CMK (cell line): ENCODE measurements around the gene SELENON.

ENCODE experiments used
- DNase-seq: peaks from one replicate; pipeline ENCODE4 v3.0.0-alpha.2; 2010; ENCODE audit warnings: low read depth

The SELENON gene

GRCh38 chr1:25770541-25771220, 29.3 kb upstream of the SELENON start:
- DNase-seq = no peak

GRCh38 chr1:25771221-25772114, 28.5 kb upstream of the SELENON start:
- no peak for DNase-seq

- no peak for DNase-seq
Observed at GRCh38 chr1:25772164-25772563, 27.8 kb upstream of the SELENON start.

GRCh38 chr1:25772692-25773245, 27.2 kb upstream of the SELENON start:
- no peak for DNase-seq

GRCh38 chr1:25773441-25774125, 26.4 kb upstream of the SELENON start:
- DNase-seq = no peak

GRCh38 chr1:25774206-25774803, 25.7 kb upstream of the SELENON start:
- DNase-seq = no peak

- DNase-seq = no peak
Observed at GRCh38 chr1:25774921-25775771, 24.8 kb upstream of the SELENON start.

- DNase-seq = no peak
Observed at GRCh38 chr1:25779388-25779787, 20.6 kb upstream of the SELENON start.

- no peak for DNase-seq
Observed at GRCh38 chr1:25779894-25780293, 20.1 kb upstream of the SELENON start.

GRCh38 chr1:25780318-25781129, 19.5 kb upstream of the SELENON start:
- no peak for DNase-seq

- DNase-seq = no peak
Observed at GRCh38 chr1:25781130-25781433, 18.9 kb upstream of the SELENON start.

GRCh38 chr1:25782608-25783201, 17.3 kb upstream of the SELENON start:
- DNase-seq = no peak

GRCh38 chr1:25784575-25785051, 15.4 kb upstream of the SELENON start:
- no peak for DNase-seq

- DNase-seq = no peak
Observed at GRCh38 chr1:25785333-25786067, 14.5 kb upstream of the SELENON start.

GRCh38 chr1:25786887-25787759, 12.9 kb upstream of the SELENON start:
- no peak for DNase-seq

GRCh38 chr1:25787760-25788166, 12.2 kb upstream of the SELENON start:
- no peak for DNase-seq

GRCh38 chr1:25790472-25790871, 9.5 kb upstream of the SELENON start:
- no peak for DNase-seq

GRCh38 chr1:25792115-25792514, 7.9 kb upstream of the SELENON start:
- DNase-seq = no peak
